GM19468 (cell line): ENCODE results near the gene ACSM5.
"Not testable (repeated sequence)": the region's sequence is repeated elsewhere in the genome, so short reads cannot be mapped to it uniquely, and the experiment has no call there.

ENCODE experiments used
- ATAC-seq: cut with Tn5 transposase; IDR thresholded peaks from one replicate; pipeline ENCODE4 v1.9.1; 2021; ENCODE audit warnings: mild to moderate bottlenecking, moderate library complexity, moderate number of reproducible peaks; ENCODE audit not compliant: unreplicated experiment; ENCODE audit errors: extremely low read depth

Gene ACSM5

DNA sequence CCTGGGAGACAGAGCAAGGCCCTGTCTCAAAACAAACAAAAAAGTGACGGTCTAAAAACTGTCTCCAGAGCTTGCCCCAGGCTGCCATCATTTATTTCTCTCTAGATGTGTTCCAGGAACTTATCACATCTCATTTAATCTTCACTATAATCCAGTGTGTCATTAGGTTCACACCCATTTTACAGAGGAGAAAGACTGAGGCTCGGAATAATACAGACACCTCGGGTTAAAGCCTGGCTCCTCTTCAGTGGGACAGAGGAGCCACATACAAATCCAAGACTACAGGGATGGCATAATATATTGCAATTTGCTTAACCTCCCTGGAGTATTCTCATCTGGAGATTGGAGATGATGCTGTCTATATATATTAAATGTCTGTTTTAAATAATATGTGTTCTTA, 10.7 kb upstream of the ACSM5 start:
- ATAC-seq = no peak

DNA sequence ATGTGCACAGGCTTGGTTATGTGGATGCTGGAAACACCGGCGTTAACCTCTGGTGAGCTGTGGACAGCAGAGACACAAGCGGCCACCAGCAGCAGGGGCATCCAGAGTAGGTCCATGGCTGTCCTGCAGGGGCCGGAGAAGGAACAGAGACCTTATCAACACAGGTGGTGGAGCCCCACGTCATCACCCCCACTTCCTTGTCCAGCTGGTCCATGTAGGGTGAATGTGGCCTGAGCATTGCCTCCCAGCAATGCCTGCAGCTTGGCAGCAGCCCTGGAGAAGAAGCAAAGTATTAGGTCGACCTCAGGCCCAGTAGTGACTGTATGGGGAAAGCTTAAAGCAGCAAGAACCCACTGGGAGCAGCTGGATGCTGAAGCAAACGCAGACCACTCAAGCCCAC, 10.1 kb upstream of the ACSM5 start:
- ATAC-seq = no peak

DNA sequence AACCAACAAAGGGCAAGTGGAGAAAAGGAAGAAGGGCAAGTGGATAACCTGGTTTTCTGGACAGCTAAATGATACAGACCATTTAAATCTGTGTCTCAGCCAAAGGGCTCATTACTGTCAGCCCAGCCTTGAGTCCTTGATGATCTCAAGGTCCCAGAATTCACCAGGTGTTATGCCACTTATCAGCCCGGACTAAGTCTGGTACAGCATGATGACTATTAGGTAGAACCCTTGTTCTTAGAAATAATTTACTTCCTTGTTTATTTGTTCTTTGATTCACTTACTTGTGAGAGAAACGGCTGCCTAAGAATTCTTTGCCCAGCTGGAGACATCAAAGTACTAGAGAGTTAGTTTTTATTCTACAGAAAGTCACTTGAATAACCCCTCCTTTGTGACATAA, 8.3 kb upstream of the ACSM5 start:
- ATAC-seq = no peak

DNA sequence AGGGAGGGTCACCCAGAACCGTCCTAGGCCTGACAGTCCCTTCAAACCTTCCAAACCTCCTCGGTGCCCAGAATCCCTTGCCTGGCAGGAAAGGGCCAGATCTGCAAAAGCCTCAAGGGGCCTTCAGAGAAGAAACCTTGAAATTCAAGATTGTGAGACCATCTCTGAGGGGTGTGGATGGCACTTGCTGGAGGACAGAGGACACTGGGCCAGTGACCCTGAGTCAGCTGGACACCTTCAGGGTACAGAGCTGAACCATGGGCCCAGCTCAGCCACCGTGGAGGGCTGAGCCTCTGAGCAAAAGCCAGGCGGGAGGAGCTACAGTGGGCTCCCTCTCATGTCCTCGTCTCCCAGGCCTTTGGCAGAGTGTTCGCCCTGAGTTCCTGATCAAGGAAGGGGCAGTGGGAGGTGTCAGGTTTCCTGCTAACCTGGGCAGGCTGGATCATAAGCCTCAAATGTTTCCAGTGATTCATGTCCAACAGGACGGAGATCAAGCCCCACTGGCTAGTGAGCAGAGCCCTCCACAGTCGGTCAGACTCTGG, 7.8 kb upstream of the ACSM5 start:
- ATAC-seq = no peak

DNA sequence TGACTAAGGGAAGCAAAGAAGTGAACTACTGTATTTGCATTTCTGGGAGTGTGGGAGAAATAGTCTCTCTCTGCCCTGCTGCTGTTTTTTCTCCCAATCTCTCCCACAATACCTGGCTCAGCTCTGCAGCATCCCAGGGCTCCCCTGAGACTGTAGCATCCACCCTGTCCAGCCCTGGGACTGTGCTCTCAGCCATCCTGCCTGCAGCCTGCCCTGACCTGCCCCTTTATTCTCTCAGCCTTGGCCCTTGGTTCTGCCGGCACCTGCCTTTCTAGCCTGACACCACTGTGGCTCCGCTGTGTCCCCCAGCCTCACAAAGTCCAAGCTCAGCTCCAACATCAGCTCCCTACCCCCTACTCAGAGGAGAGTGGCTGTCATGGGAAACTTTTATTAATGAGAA, 6.7 kb upstream of the ACSM5 start:
- no peak for ATAC-seq

DNA sequence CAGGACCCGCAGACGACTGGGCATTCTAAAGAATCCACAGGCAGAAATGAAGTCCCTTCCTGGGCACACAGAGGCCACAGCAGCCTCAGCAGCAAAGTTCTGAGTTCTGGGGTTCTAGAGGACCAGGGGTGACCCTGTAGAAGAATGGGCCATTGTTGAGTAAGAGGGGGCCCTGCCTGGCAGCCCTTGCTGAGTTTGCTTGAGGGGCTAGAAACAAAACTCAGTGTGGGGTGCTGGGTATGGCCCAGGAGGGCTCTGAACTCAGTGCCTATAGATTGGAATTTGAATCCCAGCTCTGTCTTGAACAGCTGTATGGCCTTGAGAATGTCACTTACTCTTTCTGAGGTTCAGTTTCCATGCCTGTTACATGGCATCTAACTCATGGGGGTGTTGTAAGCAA, 4.7 kb upstream of the ACSM5 start, which contains the start of gene PDILT:
Gene PDILT (minus strand): TSS at position 101 of the 400 bp plus-strand sequence. CDS start 5,437 bp downstream, outside the sequence.
- ATAC-seq = no peak

DNA sequence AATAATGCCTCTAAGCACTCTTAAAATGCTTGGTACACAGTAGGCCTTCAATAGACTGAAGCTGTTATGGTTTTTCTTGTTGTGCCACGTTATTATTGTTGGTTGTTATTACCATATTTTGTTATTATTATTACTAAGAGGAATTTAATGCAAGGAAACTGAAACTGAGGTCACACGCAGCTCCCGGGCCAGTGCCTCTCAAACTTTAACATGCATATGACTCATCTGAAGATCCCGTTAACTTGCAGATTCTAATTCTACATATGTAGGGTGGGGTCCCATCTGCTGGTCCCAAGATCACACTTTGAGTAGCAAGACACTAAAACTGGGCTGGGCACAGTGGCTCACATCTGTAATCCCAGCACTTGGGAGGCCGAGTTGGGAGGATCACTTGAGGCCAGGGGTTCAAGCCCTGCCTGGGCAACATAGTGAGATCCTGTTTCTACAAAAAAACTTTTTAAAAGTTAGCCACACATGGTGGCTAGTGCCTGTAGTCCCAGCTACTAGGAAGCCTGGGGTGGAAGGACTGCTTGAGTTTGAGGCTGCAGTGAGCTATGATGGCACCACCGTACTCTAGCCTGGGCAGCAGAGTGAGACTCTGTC, 888 bp downstream of the ACSM5 start:
- no peak for ATAC-seq

DNA sequence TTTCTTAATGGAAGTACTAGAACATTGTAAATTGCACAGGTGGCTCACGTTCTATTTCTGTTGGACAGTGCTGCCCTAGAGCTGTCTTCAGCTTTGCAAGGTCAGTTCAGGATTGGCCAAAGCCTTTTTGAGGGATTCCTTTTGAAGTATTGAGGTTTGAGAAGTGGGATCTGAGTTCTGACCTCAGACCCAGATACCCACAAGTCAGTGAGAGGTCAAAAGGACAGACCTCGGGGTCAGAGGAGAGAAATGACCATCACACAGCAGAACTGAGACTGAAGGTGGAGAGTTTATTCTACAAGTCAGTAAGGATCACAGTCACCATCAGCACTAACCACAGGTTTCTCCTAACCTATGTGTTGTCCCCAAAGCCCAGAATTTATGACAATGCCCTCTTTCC, 1.7 kb downstream of the ACSM5 start:
- no peak for ATAC-seq

DNA sequence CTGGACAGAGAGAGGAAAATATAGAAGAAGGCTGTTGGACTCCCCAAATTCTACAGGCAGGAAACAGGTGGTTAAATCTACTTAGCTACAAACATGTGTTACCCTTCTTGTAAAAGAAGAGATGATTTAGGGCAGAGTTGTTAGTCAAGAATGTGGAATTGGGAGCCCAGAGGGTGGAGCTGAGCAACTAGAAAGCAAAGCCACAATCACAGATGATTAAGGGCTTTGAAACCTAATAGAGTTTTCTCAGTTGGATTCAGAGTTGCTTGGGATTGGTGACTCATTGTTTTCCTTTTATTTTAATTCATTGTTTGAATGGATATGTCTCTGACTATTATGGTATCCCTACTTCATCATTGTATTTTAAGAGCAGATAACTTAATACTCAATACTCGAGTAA, 6.2 kb downstream of the ACSM5 start:
- ATAC-seq = no peak

DNA sequence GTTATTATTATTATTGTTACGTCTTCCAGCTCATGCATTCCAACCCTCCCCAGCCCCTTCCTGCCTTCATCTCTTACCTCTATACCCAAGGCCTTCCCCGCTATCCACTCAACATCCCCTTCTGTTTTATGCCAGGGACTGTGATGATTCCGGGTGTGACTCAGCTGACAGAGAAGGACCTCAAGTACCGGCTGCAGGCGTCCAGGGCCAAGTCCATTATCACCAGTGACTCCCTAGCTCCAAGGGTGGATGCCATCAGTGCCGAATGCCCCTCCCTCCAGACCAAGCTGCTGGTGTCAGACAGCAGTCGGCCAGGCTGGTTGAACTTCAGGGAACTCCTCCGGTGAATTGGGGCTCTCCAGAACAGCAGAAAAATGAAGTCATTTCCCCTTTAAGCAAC, 9.8 kb downstream of the ACSM5 start:
- not testable (repeated sequence) for ATAC-seq

DNA sequence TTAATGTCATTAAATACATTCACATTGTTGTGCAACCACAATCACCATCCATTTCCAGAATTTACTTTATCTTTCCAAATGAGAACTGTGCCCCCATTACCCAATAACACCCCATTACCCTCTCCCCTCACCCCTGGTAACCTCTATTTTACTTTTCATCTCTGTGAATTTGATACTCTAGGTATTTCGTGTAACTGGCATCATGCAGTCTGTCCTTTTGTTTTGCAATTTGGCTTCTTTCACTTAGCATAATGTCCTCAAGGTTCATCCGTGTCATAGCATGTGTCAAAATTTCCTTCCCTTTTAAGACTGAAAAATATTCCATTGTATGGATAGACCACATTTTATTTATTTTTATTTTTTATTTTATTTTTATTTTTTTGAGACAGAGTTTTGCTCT, 12.4 kb downstream of the ACSM5 start:
- ATAC-seq = not testable (repeated sequence)

DNA sequence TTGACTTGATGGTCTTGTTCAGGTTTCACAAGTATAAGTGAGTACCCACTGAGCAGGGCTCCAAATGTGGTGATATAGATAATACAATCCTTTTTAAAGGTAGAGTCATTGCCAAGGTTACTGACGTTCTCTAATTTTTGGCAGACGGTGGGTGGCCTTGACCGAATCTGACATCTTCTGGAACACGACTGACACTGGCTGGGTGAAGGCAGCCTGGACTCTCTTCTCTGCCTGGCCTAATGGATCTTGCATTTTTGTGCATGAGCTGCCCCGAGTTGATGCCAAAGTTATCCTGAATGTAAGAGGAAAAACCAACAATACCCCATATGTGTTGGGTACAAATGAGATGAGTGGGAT, 14.4 kb downstream of the ACSM5 start:
- ATAC-seq = not testable (repeated sequence)

DNA sequence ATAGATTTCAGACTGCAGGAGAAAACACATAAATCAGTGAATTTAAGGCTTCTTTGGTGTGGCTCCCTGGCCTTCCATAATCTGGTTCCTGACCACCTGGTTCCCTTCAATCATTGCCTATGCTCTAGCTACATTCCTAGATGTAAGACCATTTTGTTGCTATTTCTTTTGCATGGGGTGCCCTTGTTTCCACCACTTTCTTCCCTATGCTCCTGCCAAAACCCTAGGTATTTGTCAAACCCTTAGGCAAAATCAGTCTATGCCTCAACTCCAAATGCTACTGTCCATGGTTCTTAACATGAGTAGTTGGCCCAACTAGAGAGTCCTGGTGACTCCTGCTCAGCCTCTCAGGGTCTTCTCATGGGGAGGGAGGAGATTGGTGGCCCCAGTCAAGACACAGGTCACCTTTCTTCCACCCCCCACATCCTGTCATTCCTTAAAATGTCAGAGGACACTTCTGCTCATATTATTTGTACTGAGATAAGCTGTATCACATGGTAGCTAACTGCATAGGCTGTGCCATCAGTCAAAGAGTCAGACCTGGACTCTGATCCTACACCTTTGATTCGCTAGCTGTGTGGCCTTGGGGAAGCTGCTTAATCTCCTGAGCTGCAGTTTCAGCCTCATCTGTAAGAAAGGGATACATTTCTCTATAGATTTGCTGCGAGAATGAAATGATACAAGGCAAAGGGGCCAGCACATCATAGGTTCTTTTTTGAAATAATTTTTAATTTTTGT, 15.0 kb downstream of the ACSM5 start:
- no peak for ATAC-seq

DNA sequence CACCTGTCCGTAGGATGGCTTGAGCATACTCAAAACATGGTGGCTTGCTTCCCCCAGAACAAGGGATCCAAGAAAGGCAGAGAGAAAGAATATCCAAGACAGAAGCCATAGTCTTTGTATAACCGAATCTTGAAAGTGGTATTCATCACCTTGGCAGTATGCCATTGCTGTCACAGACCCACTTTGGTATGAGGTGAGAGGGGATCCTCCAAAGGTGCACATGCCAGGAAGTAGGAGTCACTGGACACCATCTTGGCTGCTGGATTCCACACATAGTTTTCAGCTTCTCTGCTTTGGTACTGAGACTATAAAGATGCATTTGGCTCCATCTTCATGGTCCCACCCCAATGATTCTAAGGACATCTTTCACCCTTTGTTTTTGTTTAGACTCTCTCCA, 18.1 kb downstream of the ACSM5 start:
- not testable (repeated sequence) for ATAC-seq

DNA sequence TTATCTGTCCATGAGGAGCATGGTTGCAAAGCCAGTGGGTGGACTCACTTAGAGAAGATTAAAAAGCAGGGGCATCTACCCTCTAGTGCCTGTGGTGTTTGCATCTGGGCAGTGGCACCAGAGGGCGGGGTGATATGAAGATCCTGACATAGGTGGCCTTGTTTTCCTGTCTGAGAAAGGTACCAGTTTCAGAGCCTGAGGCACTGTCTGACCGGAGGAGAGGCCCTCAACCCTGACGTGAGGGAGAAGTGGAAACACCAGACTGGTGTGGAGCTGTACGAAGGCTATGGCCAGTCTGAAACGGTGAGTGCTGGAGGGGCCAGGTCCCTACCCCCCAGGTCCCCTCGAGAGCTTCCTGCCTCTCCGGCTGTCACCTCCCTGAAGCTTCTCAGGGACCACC, 20.2 kb downstream of the ACSM5 start:
- ATAC-seq = not testable (repeated sequence)

DNA sequence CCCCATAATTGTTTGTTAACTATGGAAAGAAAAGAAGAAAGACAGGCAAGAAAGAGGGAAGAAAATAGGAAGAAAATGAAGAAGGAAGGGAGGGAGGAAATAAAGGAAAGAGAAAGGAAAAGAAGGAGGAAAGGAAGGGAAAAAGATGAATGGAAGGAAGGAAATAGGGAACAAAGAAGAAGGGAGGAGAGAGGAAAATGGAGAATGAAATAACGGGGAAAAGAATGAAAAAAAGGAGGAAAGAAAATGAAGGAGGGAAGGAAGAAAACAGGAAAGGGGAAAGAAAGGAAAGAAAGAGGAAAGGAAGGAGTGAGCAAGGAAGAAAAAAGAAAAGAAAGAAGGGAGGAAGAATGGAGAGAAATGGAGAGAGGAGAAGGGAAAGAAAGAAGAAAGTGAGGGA, 21.1 kb downstream of the ACSM5 start:
- ATAC-seq = not testable (repeated sequence)

DNA sequence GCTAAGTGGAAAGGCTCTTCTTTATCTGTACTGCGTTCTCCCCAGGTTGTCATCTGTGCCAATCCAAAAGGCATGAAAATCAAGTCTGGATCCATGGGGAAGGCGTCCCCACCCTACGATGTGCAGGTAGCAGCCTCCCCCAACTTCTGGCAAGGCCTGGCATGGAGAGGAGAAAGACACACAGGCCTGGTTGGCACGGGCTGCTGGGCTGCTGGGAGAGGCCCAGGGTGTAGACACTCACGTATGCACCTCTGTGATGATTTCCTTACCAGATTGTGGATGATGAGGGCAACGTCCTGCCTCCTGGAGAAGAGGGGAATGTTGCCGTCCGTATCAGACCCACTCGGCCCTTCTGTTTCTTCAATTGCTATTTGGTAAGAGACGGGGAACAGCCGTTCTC, 21.6 kb downstream of the ACSM5 start:
- no peak for ATAC-seq

DNA sequence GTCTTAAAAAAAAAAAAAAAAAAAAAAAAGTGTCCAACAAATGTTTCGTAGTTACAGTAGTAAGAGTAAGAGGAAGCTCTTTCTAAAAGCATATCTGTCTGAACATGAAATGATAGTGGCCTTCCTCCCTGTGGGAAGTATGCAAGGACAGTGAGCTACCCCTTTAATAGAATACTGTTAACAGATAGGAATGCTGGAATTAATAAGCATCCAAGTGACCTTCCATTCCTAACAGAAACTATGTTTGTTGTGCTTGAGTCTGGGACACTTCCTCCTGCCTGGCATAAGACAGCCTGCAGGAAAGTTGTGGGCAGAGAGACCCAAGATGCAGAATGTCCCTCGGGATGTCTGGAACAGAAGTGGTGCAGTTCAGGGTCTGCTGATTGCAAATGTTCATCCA, 29.6 kb downstream of the ACSM5 start:
- not testable (repeated sequence) for ATAC-seq

DNA sequence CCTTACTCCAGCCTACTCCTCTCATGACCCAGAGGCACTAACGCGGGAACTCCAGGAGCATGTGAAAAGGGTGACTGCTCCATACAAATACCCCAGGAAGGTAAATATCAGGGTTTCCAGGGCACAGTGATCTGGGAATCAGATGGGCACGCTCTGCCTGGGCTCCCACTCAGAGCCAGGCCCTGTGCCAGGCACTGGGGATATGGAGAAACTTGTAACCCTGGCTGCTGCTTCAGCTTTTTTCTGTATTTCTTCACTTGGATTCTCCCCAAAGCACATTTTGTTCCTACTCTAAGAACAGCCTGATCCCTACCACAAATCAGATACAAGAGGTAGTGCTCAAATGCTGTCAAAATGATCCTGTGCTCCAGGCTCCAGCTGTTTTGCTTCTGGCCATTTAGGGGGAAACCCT, 30.5 kb downstream of the ACSM5 start:
- not testable (repeated sequence) for ATAC-seq

DNA sequence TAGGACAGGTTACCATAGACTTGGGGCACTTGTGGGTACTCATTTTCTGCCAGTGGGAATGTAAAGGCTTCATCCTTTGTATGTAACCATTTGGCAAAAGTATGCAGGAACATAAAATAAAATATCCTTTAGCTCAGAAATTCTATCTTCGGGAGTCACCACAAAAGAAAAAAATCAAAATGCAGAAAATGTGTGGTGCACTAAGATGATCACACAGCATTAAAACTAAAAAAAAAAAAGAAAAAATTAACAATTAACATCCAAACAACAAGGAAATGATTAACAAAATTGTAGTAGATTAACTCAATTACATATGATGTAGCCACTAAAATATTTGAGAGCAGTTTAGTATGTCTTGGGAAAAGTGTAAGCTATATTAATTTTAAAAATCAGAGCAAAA, 31.4 kb downstream of the ACSM5 start:
- ATAC-seq = not testable (repeated sequence)

DNA sequence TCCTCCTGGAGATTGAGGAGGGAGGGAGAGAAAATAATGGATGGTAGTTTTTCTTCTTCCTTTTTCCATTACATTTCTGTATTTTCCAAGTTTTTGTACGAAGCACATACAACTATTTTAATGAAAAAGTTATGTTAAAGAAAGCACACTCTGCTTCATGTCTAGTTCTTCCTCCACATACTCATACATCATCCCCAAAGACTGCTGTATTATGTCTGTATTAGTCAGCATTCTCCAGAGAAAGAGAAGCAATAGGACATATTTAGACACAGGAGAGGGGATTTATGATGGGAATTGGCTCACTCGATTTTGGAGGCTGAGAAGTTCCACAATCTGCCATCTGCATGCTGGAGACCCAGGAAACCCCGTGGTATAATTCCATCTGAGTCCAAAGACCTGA, 31.9 kb downstream of the ACSM5 start:
- no peak for ATAC-seq

DNA sequence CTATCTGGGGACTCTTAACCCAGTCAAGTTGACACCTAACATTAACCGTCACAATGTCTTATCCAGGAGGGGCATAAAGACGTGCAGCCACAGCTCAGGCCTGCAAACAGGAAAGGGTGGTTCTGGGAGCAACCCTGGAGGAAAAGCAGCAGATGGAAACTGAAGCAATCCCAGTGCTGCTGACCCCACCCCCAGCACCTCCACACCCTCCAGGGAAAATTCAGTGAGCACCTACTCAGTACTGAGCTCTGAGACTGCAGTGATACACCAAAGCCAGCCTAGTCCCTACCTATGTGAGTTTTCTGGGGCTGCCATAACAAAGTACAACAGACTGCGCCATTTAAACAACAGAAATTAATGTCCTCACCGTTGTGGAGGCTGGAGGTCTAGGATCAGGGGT, 32.5 kb downstream of the ACSM5 start:
- ATAC-seq = not testable (repeated sequence)
